Spleen (tissue), 7 donors: ENCODE results near the gene MIB2.

Experiments
- CTCF ChIP-seq, 11 experiments: fragments of 200-600 bp in 7 of 11; fragments of 450-650 bp in 4 of 11; sonication (generic) in 4 of 11; IDR thresholded peaks in 8 of 11; conservative IDR thresholded peaks in 3 of 11; 1 replicate in 7 of 11; 2 replicates in 4 of 11; pipeline versions ENCODE4 v1.4.0 to v1.8.0; 2016 to 2021; ENCODE audit warnings: antibody characterized with exemption in 11 of 11, inconsistent platforms in 4 of 11, mild to moderate bottlenecking in 1 of 11
- POLR2A ChIP-seq, 3 donors: fragments of 450-650 bp; IDR thresholded peaks; one replicate each; pipeline ENCODE4 v1.5.1; 2017; ENCODE audit warnings: antibody characterized with exemption in 3 of 3, mild to moderate bottlenecking in 1 of 3
- POLR2AphosphoS5 ChIP-seq, 3 donors: sonication (generic); formaldehyde crosslinking; IDR thresholded peaks; one replicate each; pipeline ENCODE4 v1.5.1; 2017; ENCODE audit warnings: antibody characterized with exemption in 3 of 3
- donor health status: DM: no; HTN: no; CAD: no; lungs with moderate emphysema.
- donor health status: DM: no; HTN: no; CAD: no.
- donor health status: DM: no; HTN: no; CAD: no.

GRCh38 chr1:1627829-1628753, 12.8 kb downstream of the MIB2 start:
- TF ChIP-seq CTCF (IDR thresholded peaks at IDR 0.05 in 8 of 11, conservative IDR thresholded peaks at IDR 0.05 in 3 of 11) (no peak), POLR2A (IDR thresholded peaks at IDR 0.05) (no peak), POLR2AphosphoS5 (IDR thresholded peaks at IDR 0.05) (peak in 2 of 3 donors; percentile 20 to 47)
